IMR-90 (cell line): ENCODE data around the gene L3MBTL3. TPM values are rescaled to one million over a fixed set of nuclear protein-coding genes. Genes with fewer than 3 reads are reported as not detected.

Experiments used
- ATAC-seq: fragments of 200-7000 bp; cut with Tn5 transposase; 2 replicates; pipeline ENCODE4 v1.9.1; 2020; ENCODE audit warnings: low read depth, mild to moderate bottlenecking, moderate library complexity
- BruUV-seq: library from RNA; stranded (reverse); fragments of 400-500 nt; replicated peaks from 2 replicates; lab custom pipeline; 2021; lab: Mats Ljungman, UMichigan
- CTCF ChIA-PET: fragments of 300-600 bp; formaldehyde crosslinking; extraction: SDS; loops from one replicate; lab custom pipeline; 2021; ENCODE audit warnings: antibody characterized with exemption; lab: Yijun Ruan, JAX
- POLR2A ChIA-PET: fragments of 300-600 bp; sonication (Branson Sonifier 250); formaldehyde crosslinking; loops from one replicate; lab custom pipeline; 2022; ENCODE audit warnings: antibody characterized with exemption; ENCODE audit not compliant: unreplicated experiment; lab: Charles Lee
- DNase-seq: peaks from one replicate; pipeline ENCODE4 v3.0.0; 2013
- H2AFZ ChIP-seq: replicated peaks from 2 replicates; pipeline ENCODE3; 2013; ENCODE audit warnings: low read length, mild to moderate bottlenecking; ENCODE audit not compliant: poor library complexity
- H2AK5ac ChIP-seq: 2 replicates; pipeline ENCODE4 v1.6.1; 2013; ENCODE audit warnings: low read depth, low read length, inconsistent platforms
- H2AK9ac ChIP-seq: replicated peaks from 2 replicates; pipeline ENCODE3; 2013; ENCODE audit warnings: mild to moderate bottlenecking, low read depth, low read length, moderate library complexity; ENCODE audit not compliant: poor library complexity
- H2BK120ac ChIP-seq: 2 replicates; pipeline ENCODE4 v1.6.1; 2013; ENCODE audit warnings: low read depth, low read length, inconsistent platforms
- H2BK15ac ChIP-seq: 3 replicates; pipeline ENCODE4 v1.6.1; 2013; ENCODE audit warnings: low read depth, low read length, inconsistent platforms
- H2BK20ac ChIP-seq: 2 replicates; pipeline ENCODE4 v1.6.1; 2013; ENCODE audit warnings: low read depth, mild to moderate bottlenecking, inconsistent platforms, low read length, moderate library complexity
- H2BK5ac ChIP-seq: 2 replicates; pipeline ENCODE4 v1.6.1; 2013; ENCODE audit warnings: mild to moderate bottlenecking, low read depth, low read length, inconsistent platforms; ENCODE audit not compliant: poor library complexity, severe bottlenecking
- H3K14ac ChIP-seq: replicated peaks from 2 replicates; pipeline ENCODE4 v1.6.1; 2013; ENCODE audit warnings: low read depth, low read length, inconsistent platforms
- H3K18ac ChIP-seq: 2 replicates; pipeline ENCODE4 v1.6.1; 2013; ENCODE audit warnings: low read depth, low read length, control low read depth
- H3K23ac ChIP-seq: 2 replicates; pipeline ENCODE4 v1.6.1; 2013; ENCODE audit warnings: low read depth, low read length, inconsistent platforms
- H3K27ac ChIP-seq: 2 replicates; pipeline ENCODE4 v1.5.1; 2013; ENCODE audit warnings: mild to moderate bottlenecking, control low read depth, low read length; ENCODE audit not compliant: insufficient read depth
- H3K27me3 ChIP-seq: 2 replicates; pipeline ENCODE4 v1.6.1; 2013; ENCODE audit warnings: low read length; ENCODE audit not compliant: control insufficient read depth, insufficient read depth
- H3K36me3 ChIP-seq: 2 replicates; pipeline ENCODE4 v1.6.1; 2013; ENCODE audit warnings: low read length, mixed read lengths; ENCODE audit not compliant: control insufficient read depth, insufficient read depth
- H3K4ac ChIP-seq: 2 replicates; pipeline ENCODE4 v1.6.1; 2013; ENCODE audit warnings: low read depth, low read length, inconsistent platforms
- H3K4me1 ChIP-seq: 2 replicates; pipeline ENCODE4 v1.6.1; 2013; ENCODE audit warnings: low read length, mixed read lengths; ENCODE audit not compliant: control insufficient read depth, insufficient read depth
- H3K4me2 ChIP-seq: 2 replicates; pipeline ENCODE4 v1.6.1; 2013; ENCODE audit warnings: low read depth, mild to moderate bottlenecking, control low read depth, low read length, moderate library complexity
- H3K4me3 ChIP-seq: 2 replicates; pipeline ENCODE4 v1.5.1; 2013; ENCODE audit warnings: low read depth, mild to moderate bottlenecking, control low read depth, low read length, moderate library complexity; ENCODE audit not compliant: insufficient read depth
- H3K56ac ChIP-seq: 2 replicates; pipeline ENCODE4 v1.6.1; 2013; ENCODE audit warnings: low read length, inconsistent platforms; ENCODE audit not compliant: insufficient read depth; ENCODE audit errors: extremely low read depth
- H3K79me1 ChIP-seq, 2 experiments: 2 replicates each; pipeline ENCODE4 v1.6.1; 2013; ENCODE audit warnings: low read length in 2 of 2, inconsistent platforms in 1 of 2, low read depth in 1 of 2
- H3K9ac ChIP-seq: 2 replicates; pipeline ENCODE4 v1.6.1; 2013; ENCODE audit warnings: low read depth, low read length, control low read depth
- H3K9me1 ChIP-seq: 2 replicates; pipeline ENCODE4 v1.6.1; 2013; ENCODE audit warnings: low read length, inconsistent platforms; ENCODE audit not compliant: insufficient read depth
- H3K9me3 ChIP-seq: 2 replicates; pipeline ENCODE4 v1.6.1; 2013; ENCODE audit warnings: low read length; ENCODE audit not compliant: control insufficient read depth, insufficient read depth
- H4K20me1 ChIP-seq: 2 replicates; pipeline ENCODE4 v1.6.1; 2013; ENCODE audit warnings: low read length, inconsistent platforms; ENCODE audit not compliant: insufficient read depth
- H4K5ac ChIP-seq: 2 replicates; pipeline ENCODE4 v1.6.1; 2013; ENCODE audit warnings: mild to moderate bottlenecking, low read depth, low read length, control low read depth
- H4K8ac ChIP-seq, 2 experiments: 2 replicates each; pipeline ENCODE4 v1.6.1; 2013; ENCODE audit warnings: low read depth in 2 of 2, low read length in 2 of 2, control low read depth in 1 of 2, inconsistent platforms in 1 of 2
- H4K91ac ChIP-seq: 2 replicates; pipeline ENCODE4 v1.6.1; 2013; ENCODE audit warnings: low read depth, low read length, inconsistent platforms; ENCODE audit not compliant: insufficient read depth
- BHLHE40 ChIP-seq: fragments of 150-350 bp; IDR thresholded peaks from 2 replicates; pipeline ENCODE4 v1.6.1; 2016; ENCODE audit warnings: mild to moderate bottlenecking, low read depth, low read length
- CEBPB ChIP-seq: IDR thresholded peaks from 2 replicates; pipeline ENCODE4 v1.6.1; 2012; ENCODE audit warnings: low read depth, low read length, improper control_type of control experiment
- CHD1 ChIP-seq: IDR thresholded peaks from 2 replicates; pipeline ENCODE4 v1.6.1; 2012; ENCODE audit warnings: low read depth, low read length, improper control_type of control experiment
- NFE2L2 ChIP-seq: fragments of 150-350 bp; IDR thresholded peaks from 2 replicates; pipeline ENCODE4 v1.6.1; 2016; ENCODE audit warnings: low read depth, mild to moderate bottlenecking, low read length
- POLR2A ChIP-seq: IDR thresholded peaks from 2 replicates; pipeline ENCODE4 v1.6.1; 2012; ENCODE audit warnings: mild to moderate bottlenecking, low read depth, low read length
- RCOR1 ChIP-seq: IDR thresholded peaks from 2 replicates; pipeline ENCODE4 v1.6.1; 2012; ENCODE audit warnings: mild to moderate bottlenecking, low read length, improper control_type of control experiment; ENCODE audit not compliant: insufficient replicate concordance
- WGBS, 2 experiments: methylation state at CpG; one replicate each; pipeline versions ENCODE4 v1.1.5 to v1.1.7; 2013; ENCODE audit warnings: missing lambda C conversion rate in 2 of 2; ENCODE audit not compliant: insufficient read length in 1 of 2; ENCODE audit errors: extremely low coverage in 2 of 2; 5-methylcytosine and 5-hydroxymethylcytosine counted together
- dilution Hi-C: fragments of 300-500 bp; cut with HindIII; formaldehyde crosslinking; loops from one replicate; pipeline ENCODE4 v1.14.3; 2018; ENCODE audit warnings: low sequenced_read_pairs; ENCODE audit not compliant: unreplicated experiment
- in situ Hi-C: fragments of 300-500 bp; cut with MboI; formaldehyde crosslinking; loops from 3 replicates; pipeline ENCODE4 v1.14.3; 2019; ENCODE audit warnings: low sequenced_read_pairs, inconsistent platforms, mixed read lengths
- intact Hi-C: fragments of 100-400 bp; cut with micrococcal nuclease; formaldehyde crosslinking; loops from 2 replicates; pipeline ENCODE4 v1.10.0; 2022
- polyA plus RNA-seq, 3 experiments: library from polyadenylated mRNA; depleted of rRNA; stranded (reverse); fragments of >200 nt; gene quantifications; 2 replicates each; pipeline ENCODE4 v1.2.3, GENCODE V29; 2012; ENCODE audit warnings: low replicate concordance in 1 of 3
- total RNA-seq: library from RNA; depleted of rRNA; stranded (reverse); fragments of >200 nt; gene quantifications from 2 replicates; pipeline ENCODE4 v1.2.3, GENCODE V29; 2012

L3MBTL3 gene
- total and polyA plus RNA-seq, 2 of the 4 experiments (the other 2 are of a cell fraction), result 7.2 to 10.9 TPM

DNA sequence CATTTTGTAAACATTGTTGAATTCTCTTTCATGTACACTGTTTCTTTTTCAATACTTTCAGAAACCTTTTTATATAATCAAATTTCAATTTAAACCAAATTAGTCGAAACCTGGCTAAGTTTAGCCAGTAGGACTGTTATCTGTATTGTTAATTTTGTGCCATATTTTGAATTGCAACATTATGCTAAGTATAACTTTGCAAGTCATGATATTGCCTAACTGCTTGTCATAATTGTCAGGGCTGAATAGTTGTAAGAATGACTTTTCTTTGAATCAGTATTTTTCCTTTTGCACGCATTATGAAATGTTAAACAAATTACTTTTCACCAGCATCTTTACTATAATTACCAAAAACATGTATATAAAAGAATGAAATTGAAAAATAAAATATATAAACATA lies 121.7 kb downstream of the L3MBTL3 start:
- H2BK15ac ChIP-seq, result no peak overlapping the region
- POLR2A ChIA-PET, result no interaction called here
- H3K4me3 ChIP-seq, result no peak overlapping the region
- no peak overlapping the region for H2AK5ac ChIP-seq
- no peak overlapping the region for H2BK120ac ChIP-seq
- ATAC-seq (no peak), DNase-seq (peak; percentile 28)
- H4K91ac ChIP-seq, result no peak overlapping the region
- no peaks in the 10 kb centered on the region for H4K20me1 ChIP-seq
- H3K4ac ChIP-seq, result no peak overlapping the region
- dilution Hi-C loops, result no loop called here
- no CpG with 5 or more reads among the region's 2 CpGs for WGBS, 2 experiments
- H3K56ac ChIP-seq, result no peak overlapping the region
- H3K4me2 ChIP-seq, result no peak overlapping the region
- no peaks in the 10 kb centered on the region for H3K9me1 ChIP-seq
- no peak overlapping the region for H3K18ac ChIP-seq
- H3K14ac ChIP-seq, result no peak overlapping the region
- no peak overlapping the region for H4K8ac ChIP-seq
- CTCF ChIA-PET, result interaction anchor here (0.7 kb wide), 1 partner anchor 10 kb away, joined by 6 read pairs; no protein-coding TSS in a partner anchor
- H3K36me3 ChIP-seq, result peaks cover 2% of the 10 kb centered on the region; the same call in 1 of the 2 replicates
- no peaks in the 10 kb centered on the region for H3K9me3 ChIP-seq
- no peaks in the 10 kb centered on the region for H3K27me3 ChIP-seq
- H3K23ac ChIP-seq, result no peak overlapping the region
- H3K9ac ChIP-seq, result no peak overlapping the region
- H3K27ac ChIP-seq, result no peak overlapping the region
- no peaks in the 10 kb centered on the region for H3K79me1 ChIP-seq
- no peak overlapping the region for H4K5ac ChIP-seq
- no TSS peak for BruUV-seq
- in situ Hi-C loops, result no loop called here
- TF ChIP-seq POLR2A, result no peak
- TF ChIP-seq CEBPB, result peak; percentile 79
- peak; percentile 70; the same call in 1 of the 2 replicates for TF ChIP-seq NFE2L2
- TF ChIP-seq BHLHE40, result no peak
- no peak for TF ChIP-seq CHD1
- no peak for TF ChIP-seq RCOR1
- peaks cover 5% of the 10 kb centered on the region for H3K4me1 ChIP-seq
- no peak overlapping the region for H2AFZ ChIP-seq
- intact Hi-C loops, result no loop called here
- H2BK5ac ChIP-seq, result no peak overlapping the region
- H2BK20ac ChIP-seq, result no peak overlapping the region
- H2AK9ac ChIP-seq, result no peak overlapping the region
